HG03196 (cell line): ENCODE data around the gene SLC7A1.

Experiments used
- ATAC-seq: cut with Tn5 transposase; IDR thresholded peaks from one replicate; pipeline ENCODE4 v1.9.1; 2021; ENCODE audit not compliant: unreplicated experiment

The SLC7A1 gene

GRCh38 chr13:29491248-29491647, 104.2 kb downstream of the SLC7A1 start:
- no peak for ATAC-seq

DNA sequence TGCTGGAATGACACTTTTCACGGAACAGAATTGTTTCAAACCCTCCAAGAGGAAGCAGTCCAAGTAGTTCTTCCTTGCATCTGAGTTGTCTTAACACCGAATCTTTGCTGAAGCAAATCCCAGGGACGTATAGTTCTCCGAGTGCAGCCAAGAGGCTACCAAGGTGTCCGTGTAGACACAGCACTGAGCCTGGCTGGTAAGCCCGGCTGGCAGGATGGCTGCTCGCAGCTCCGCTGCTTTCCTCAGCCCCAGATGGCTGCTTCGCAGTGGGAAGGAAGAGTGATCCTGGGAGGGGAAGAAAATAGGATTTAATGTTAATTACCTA, 105.0 kb downstream of the SLC7A1 start:
- ATAC-seq: no peak

GRCh38 chr13:29489650-29490560, 105.6 kb downstream of the SLC7A1 start:
- no peak for ATAC-seq

GRCh38 chr13:29487466-29488454, 107.7 kb downstream of the SLC7A1 start:
- no peak for ATAC-seq

DNA sequence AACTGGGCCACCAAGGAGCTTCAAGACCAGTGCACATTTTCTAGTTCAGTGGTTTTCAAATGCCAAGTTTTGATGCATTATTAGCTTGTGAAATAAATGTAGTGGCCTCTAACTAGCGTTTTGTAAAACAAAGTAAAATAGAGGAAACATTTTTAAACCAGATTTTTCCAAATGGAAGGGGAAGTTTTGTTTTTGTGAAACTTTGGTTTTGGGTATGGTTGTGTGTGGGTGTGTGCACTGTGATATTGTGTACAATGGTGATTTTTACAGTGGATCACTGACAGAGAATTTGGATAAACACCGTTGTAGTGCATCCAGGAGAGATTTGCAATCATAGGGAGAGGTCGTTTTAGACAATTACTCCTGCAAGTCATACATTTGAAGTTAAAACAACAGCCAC, 108.9 kb downstream of the SLC7A1 start:
- no peak for ATAC-seq

DNA sequence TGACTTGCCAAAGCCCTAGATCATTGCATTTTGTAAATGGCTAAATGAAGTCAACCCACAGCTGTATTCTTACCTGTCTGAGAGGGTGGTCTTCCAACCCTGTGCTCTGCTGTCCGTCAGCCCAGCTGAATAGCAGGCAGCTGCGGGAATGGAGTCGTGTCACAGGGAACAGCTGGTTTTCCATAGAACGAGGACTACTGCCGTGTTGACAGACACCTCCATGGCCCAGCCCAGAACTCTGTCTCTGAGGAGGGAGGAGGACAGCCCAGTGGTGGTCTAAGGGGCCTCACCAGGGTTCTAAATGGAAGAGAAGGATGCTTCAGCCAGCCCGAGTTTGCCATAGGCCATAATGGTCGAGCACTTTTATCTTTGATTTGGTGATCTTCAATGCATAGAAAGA, 110.7 kb downstream of the SLC7A1 start:
- ATAC-seq: no peak

GRCh38 chr13:29484236-29484635, 111.3 kb downstream of the SLC7A1 start:
- ATAC-seq: no peak

DNA sequence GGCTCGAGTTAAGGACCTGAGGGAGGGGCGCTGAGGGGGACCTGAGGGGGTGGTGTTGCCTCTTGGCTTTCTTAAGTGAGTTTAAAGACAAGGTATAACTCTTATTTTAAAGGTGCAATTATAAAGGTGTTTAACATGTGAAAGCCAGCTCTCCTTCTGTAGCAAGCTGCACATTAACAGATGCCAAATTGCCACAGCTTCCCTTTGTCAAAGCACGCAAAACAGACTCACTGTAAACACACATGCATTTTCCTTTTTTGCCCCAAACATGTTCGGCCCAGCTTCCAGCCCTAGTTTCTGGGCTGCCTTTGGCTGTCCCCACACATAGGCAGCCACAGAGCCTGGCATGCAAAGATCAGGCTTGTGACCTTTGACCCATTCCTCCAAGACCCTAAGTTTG, 111.9 kb downstream of the SLC7A1 start:
- ATAC-seq: no peak

- no peak for ATAC-seq
Observed at GRCh38 chr13:29483211-29483610, 112.3 kb downstream of the SLC7A1 start.

GRCh38 chr13:29482504-29482903, 113.0 kb downstream of the SLC7A1 start:
- no peak for ATAC-seq

DNA sequence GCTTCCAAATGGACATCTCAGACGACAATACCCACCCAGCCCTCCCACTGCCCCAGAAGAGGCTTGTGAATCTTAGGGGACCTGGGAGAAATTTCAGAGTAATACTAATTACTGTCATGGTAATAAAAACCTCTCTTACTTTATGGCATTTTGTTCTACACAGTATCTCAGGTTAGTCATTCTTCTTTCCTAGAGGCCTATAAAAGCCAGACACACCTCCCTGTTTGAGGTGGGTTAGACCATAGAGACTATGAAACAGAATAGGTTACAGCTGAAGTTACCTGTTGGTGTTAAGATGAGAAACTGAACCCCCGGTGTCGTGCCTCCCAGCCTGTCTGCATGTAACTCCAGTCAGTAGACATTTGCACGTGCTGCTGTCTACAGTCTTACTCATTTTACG, 113.9 kb downstream of the SLC7A1 start:
- no peak for ATAC-seq

- ATAC-seq: no peak
Observed at GRCh38 chr13:29480893-29481525, 114.5 kb downstream of the SLC7A1 start.

GRCh38 chr13:29479716-29480492, 115.6 kb downstream of the SLC7A1 start:
- ATAC-seq: no peak

DNA sequence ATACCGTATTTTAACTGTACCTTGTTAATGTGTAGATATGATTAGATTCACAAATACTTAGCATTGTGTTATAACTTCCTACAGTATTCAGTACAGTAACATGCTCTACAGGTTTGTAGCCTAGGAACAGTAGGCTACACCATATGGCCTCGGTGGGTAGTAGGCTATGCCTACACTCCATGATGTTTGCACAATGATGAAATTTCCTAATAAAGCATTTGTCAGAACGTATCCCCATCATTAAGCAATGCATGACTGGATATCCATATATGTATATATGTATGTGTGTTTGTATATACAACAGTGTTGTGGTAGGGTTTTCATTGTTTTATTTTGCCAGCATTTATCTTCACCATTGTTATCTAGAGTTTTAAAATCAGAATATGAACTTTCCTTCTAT, 119.4 kb downstream of the SLC7A1 start:
- ATAC-seq: no peak

- ATAC-seq: no peak
Observed at GRCh38 chr13:29474991-29475390, 120.5 kb downstream of the SLC7A1 start.

- no peak for ATAC-seq
Observed at GRCh38 chr13:29473166-29473565, 122.3 kb downstream of the SLC7A1 start.

- ATAC-seq: no peak
Observed at GRCh38 chr13:29472332-29472961, 123.0 kb downstream of the SLC7A1 start.

DNA sequence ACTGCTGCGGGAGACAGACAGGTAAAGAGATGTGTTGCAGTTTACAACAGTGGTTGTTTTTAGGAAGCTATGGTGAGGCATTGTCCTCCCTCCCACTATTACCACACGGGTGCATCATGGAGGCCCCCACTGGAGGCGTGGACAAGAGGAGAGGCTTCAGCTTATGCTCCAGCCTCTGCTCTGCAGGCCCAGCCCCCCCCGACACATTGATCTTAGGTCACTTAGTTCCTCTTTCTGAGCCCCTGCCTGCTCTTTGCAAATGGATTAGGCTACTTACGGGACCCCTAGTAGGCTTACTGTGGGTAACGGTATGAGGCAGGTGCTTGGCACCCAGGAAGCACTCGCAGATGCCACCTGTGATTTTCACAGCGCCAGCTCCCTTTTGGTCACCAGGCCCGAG, 123.9 kb downstream of the SLC7A1 start:
- ATAC-seq: no peak

- no peak for ATAC-seq
Observed at GRCh38 chr13:29465741-29466293, 129.7 kb downstream of the SLC7A1 start.
